OCI-LY1 (cell line): ENCODE measurements around the gene TKTL1.

Experiments
- EZH2 ChIP-seq: fragments of 200-600 bp; sonication (generic), shearing (Covaris generic); IDR thresholded peaks from 2 replicates; pipeline ENCODE4 v1.8.0; 2017; ENCODE audit warnings: borderline replicate concordance, mixed run types, mild to moderate bottlenecking, antibody characterized with exemption, low read length, moderate library complexity, mixed read lengths
- TF ChIP-seq, protein P1 (sequence below): fragments of 200-600 bp; sonication (generic), shearing (Covaris generic); IDR thresholded peaks from 2 replicates; pipeline ENCODE4 v1.5.1; 2017; ENCODE audit warnings: mild to moderate bottlenecking, antibody characterized with exemption, low read length, moderate library complexity, mixed read lengths

GRCh38 chrX:154348646-154349358 is 53.2 kb downstream of the TKTL1 start:
- TF ChIP-seq, protein P1, sequence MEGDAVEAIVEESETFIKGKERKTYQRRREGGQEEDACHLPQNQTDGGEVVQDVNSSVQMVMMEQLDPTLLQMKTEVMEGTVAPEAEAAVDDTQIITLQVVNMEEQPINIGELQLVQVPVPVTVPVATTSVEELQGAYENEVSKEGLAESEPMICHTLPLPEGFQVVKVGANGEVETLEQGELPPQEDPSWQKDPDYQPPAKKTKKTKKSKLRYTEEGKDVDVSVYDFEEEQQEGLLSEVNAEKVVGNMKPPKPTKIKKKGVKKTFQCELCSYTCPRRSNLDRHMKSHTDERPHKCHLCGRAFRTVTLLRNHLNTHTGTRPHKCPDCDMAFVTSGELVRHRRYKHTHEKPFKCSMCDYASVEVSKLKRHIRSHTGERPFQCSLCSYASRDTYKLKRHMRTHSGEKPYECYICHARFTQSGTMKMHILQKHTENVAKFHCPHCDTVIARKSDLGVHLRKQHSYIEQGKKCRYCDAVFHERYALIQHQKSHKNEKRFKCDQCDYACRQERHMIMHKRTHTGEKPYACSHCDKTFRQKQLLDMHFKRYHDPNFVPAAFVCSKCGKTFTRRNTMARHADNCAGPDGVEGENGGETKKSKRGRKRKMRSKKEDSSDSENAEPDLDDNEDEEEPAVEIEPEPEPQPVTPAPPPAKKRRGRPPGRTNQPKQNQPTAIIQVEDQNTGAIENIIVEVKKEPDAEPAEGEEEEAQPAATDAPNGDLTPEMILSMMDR, result no peak
- no peak for TF ChIP-seq EZH2
